CD4-positive, alpha-beta T cell (primary cell): ENCODE results near the gene RCOR3. TPM values are rescaled to one million over a fixed set of nuclear protein-coding genes. Genes with fewer than 3 reads are reported as not detected.

Experiments
- ATAC-seq: fragments of 200-7000 bp; cut with Tn5 transposase; one replicate; pipeline ENCODE4 v1.10.0; 2022; ENCODE audit warnings: mild to moderate bottlenecking; ENCODE audit not compliant: poor library complexity
- CTCF ChIA-PET: fragments of 350-600 bp; sonication (Branson Sonifier 250); formaldehyde crosslinking; loops from one replicate; lab custom pipeline; 2021; ENCODE audit warnings: antibody characterized with exemption, inconsistent platforms; lab: Charles Lee
- POLR2A ChIA-PET: fragments of 350-600 bp; sonication (Branson Sonifier 250); formaldehyde crosslinking; loops from one replicate; lab custom pipeline; 2021; ENCODE audit warnings: antibody characterized with exemption, inconsistent platforms; lab: Charles Lee
- DNase-seq, 14 experiments: peaks; one replicate each; pipeline ENCODE4 v3.0.0-alpha.2; 2013 to 2020; ENCODE audit warnings: mixed read lengths in 2 of 14
- H3K27ac ChIP-seq, 2 donors: one replicate each; pipeline versions ENCODE4 v1.5.1 to v1.7.0; 2013; ENCODE audit warnings: low read length in 2 of 2, low read depth in 1 of 2, mild to moderate bottlenecking in 1 of 2
- H3K27me3 ChIP-seq, 2 experiments: 1 replicate in 1 of 2; 2 replicates in 1 of 2; pipeline versions ENCODE4 v1.6.1 to v1.7.0; 2013; ENCODE audit warnings: low read length in 2 of 2, control low read depth in 1 of 2, mild to moderate bottlenecking in 1 of 2, moderate library complexity in 1 of 2; ENCODE audit not compliant: insufficient read depth in 2 of 2, control insufficient read depth in 1 of 2
- H3K36me3 ChIP-seq: one replicate; pipeline ENCODE4 v1.6.1; 2013; ENCODE audit warnings: low read length, control low read depth; ENCODE audit not compliant: insufficient read depth
- H3K4me1 ChIP-seq: one replicate; pipeline ENCODE4 v1.6.1; 2013; ENCODE audit warnings: low read length, control low read depth; ENCODE audit not compliant: insufficient read depth
- H3K4me3 ChIP-seq: one replicate; pipeline ENCODE4 v1.5.1; 2013; ENCODE audit warnings: mild to moderate bottlenecking, low read length, moderate library complexity
- H3K9me3 ChIP-seq, 2 experiments: 1 replicate in 1 of 2; 2 replicates in 1 of 2; pipeline versions ENCODE4 v1.6.1 to v1.7.0; 2013; ENCODE audit warnings: low read length in 2 of 2, mild to moderate bottlenecking in 2 of 2, control low read depth in 1 of 2, moderate library complexity in 1 of 2; ENCODE audit not compliant: control insufficient read depth in 1 of 2, insufficient read depth in 1 of 2
- H3K27ac Mint-ChIP-seq: one replicate; pipeline ENCODE4 v1.8.0; 2020; ENCODE audit warnings: mixed read lengths
- H3K27me3 Mint-ChIP-seq: one replicate; pipeline ENCODE4 v1.8.0; 2021; ENCODE audit warnings: mixed read lengths
- H3K36me3 Mint-ChIP-seq: one replicate; pipeline ENCODE4 v1.8.0; 2021; ENCODE audit warnings: low read depth, mixed read lengths
- H3K4me1 Mint-ChIP-seq: one replicate; pipeline ENCODE4 v1.8.0; 2021; ENCODE audit warnings: low read depth, mixed read lengths
- H3K4me3 Mint-ChIP-seq: one replicate; pipeline ENCODE4 v1.8.0; 2020; ENCODE audit warnings: mild to moderate bottlenecking, mixed read lengths
- H3K9me3 Mint-ChIP-seq: one replicate; pipeline ENCODE4 v1.8.0; 2020; ENCODE audit warnings: mixed read lengths
- intact Hi-C, 2 experiments: fragments of 100-400 bp; cut with DNase I in 1 of 2; cut with micrococcal nuclease in 1 of 2; formaldehyde crosslinking; loops; one replicate each; pipeline versions ENCODE4 v1.15.1 to v1.9.0; 2023 to 2025; cut with DNase I, micrococcal nuclease
- total RNA-seq, 174 experiments: library from RNA in 2 of 174; stranded (reverse) in 2 of 174; gene quantifications; one replicate each; pipeline ENCODE4 v1.2.3 and lab custom pipeline; 2021 to 2026
- TF ChIP-seq, protein P1 (sequence below): fragments of 200-600 bp; IDR thresholded peaks from one replicate; pipeline ENCODE4 v1.8.0; 2022; ENCODE audit warnings: antibody characterized with exemption, mild to moderate bottlenecking

Gene RCOR3
- total RNA-seq, 2 experiments from 2014 or later = 55.7 to 60.5 TPM

DNA sequence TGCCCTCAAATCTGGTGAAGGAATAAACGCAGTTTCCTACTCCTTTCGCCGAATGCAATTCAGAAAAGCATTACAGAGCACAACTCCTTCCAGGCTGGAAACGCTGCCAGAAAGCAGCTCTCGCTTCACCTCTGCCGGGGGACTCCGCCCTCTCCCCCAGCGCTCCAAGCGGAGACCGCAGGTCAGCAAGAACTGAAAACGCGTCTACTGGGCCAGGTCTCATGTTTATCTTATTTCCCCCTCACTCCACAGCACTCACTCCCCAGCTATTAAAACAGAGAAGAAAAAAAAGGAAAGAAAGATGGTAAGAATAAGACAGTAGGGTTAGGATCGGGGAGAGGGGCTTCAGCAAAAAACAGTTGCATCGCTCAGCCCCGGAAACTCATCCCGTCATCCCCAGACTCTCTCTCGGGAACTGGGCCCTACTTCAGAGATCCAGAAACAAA is 833 bp upstream of the RCOR3 start:
- intact Hi-C loops = loop anchor here (2.0 to 10.0 kb wide), 5 partner anchors 124 to 814 kb away; partner anchors contain the start of genes KCNH1 (in 2 of the 2) and SLC30A1 (in 1 of the 2)
- H3K4me3 Mint-ChIP-seq = peak overlapping the region; percentile 94
- CTCF ChIA-PET = interaction anchor here (0.9 to 2.5 kb wide), 5 partner anchors 18 to 253 kb away, joined by 3 to 13 read pairs (median 5); partner anchors contain the start of gene KCNH1
- POLR2A ChIA-PET = interaction anchor here (0.6 to 2.5 kb wide), 18 partner anchors 10 to 1473 kb away, joined by 3 to 25 read pairs (median 4); partner anchors contain the start of genes HHAT, KCNH1, SLC30A1 and TRAF5
- H3K36me3 Mint-ChIP-seq = peaks cover 25% of the 10 kb centered on the region
- peak overlapping the region; percentile 42 to 87 for H3K27ac ChIP-seq
- DNase-seq = peak; percentile 38 to 81 (median 54)
- peak; percentile 19 for ATAC-seq
- H3K9me3 Mint-ChIP-seq = no peaks in the 10 kb centered on the region
- H3K27ac Mint-ChIP-seq = peak overlapping the region; percentile 94
- H3K27me3 Mint-ChIP-seq = no peaks in the 10 kb centered on the region
- peak overlapping the region; percentile 89 for H3K4me3 ChIP-seq
- peaks cover 24% of the 10 kb centered on the region for H3K4me1 Mint-ChIP-seq
- peaks cover 16% of the 10 kb centered on the region for H3K4me1 ChIP-seq
- TF ChIP-seq, protein P1, sequence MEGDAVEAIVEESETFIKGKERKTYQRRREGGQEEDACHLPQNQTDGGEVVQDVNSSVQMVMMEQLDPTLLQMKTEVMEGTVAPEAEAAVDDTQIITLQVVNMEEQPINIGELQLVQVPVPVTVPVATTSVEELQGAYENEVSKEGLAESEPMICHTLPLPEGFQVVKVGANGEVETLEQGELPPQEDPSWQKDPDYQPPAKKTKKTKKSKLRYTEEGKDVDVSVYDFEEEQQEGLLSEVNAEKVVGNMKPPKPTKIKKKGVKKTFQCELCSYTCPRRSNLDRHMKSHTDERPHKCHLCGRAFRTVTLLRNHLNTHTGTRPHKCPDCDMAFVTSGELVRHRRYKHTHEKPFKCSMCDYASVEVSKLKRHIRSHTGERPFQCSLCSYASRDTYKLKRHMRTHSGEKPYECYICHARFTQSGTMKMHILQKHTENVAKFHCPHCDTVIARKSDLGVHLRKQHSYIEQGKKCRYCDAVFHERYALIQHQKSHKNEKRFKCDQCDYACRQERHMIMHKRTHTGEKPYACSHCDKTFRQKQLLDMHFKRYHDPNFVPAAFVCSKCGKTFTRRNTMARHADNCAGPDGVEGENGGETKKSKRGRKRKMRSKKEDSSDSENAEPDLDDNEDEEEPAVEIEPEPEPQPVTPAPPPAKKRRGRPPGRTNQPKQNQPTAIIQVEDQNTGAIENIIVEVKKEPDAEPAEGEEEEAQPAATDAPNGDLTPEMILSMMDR = no peak
- H3K27me3 ChIP-seq = no peaks in the 10 kb centered on the region
- H3K36me3 ChIP-seq = peaks cover 5% of the 10 kb centered on the region
- no peaks in the 10 kb centered on the region for H3K9me3 ChIP-seq

DNA sequence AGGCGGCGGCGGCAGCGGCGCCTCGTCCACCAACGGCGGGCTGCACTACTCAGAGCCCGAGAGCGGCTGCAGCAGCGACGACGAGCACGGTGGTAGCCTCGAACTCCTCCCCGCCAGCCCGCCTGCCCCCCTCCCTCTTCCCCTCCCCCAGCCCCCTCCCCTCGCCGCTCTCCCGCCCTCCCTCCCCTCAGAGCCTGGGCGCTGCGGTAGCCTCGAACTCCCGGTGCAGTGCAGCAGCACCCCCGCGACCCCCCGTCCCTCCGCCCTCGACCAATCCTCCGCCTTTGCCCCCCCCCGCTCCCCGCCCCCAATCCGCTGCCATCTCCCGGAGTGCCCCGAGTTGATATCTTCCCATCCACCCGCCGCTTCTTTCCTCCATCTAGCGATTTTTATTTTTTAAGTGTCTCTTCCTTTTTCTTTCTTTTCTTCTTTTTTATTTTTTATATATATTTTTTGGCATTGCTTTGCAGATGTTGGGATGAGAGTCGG is 516 bp downstream of the RCOR3 start:
- Mint-ChIP-seq H3K27ac (peak overlapping the region; percentile 94), H3K4me3 (peak overlapping the region; percentile 94), H3K27me3 (no peaks in the 10 kb centered on the region), H3K4me1 (peaks cover 33% of the 10 kb centered on the region), H3K9me3 (no peaks in the 10 kb centered on the region), H3K36me3 (peaks cover 34% of the 10 kb centered on the region)
- Histone ChIP-seq H3K4me1 (peaks cover 16% of the 10 kb centered on the region), H3K4me3 (peak overlapping the region; percentile 89), H3K27me3 (no peaks in the 10 kb centered on the region), H3K9me3 (no peaks in the 10 kb centered on the region), H3K36me3 (peaks cover 9% of the 10 kb centered on the region), H3K27ac (peak overlapping the region; percentile 77 to 87)
- intact Hi-C loops = loop anchor here (1.0 to 10.0 kb wide), 7 partner anchors 30 to 815 kb away; partner anchors contain the start of genes KCNH1 (in 2 of the 2), SLC30A1 (in 1 of the 2) and TRAF5 (in 1 of the 2)
- TF ChIP-seq, protein P1 = no peak
- ATAC-seq = peak; percentile 32
- DNase-seq = peak in 10 of 14 experiments; percentile 33 to 70 (median 52)
- ChIA-PET POLR2A (interaction anchor here (0.7 to 1.0 kb wide), 3 partner anchors 15 to 250 kb away, joined by 3 to 4 read pairs (median 3); no protein-coding TSS in a partner anchor), CTCF (no interaction called here)

DNA sequence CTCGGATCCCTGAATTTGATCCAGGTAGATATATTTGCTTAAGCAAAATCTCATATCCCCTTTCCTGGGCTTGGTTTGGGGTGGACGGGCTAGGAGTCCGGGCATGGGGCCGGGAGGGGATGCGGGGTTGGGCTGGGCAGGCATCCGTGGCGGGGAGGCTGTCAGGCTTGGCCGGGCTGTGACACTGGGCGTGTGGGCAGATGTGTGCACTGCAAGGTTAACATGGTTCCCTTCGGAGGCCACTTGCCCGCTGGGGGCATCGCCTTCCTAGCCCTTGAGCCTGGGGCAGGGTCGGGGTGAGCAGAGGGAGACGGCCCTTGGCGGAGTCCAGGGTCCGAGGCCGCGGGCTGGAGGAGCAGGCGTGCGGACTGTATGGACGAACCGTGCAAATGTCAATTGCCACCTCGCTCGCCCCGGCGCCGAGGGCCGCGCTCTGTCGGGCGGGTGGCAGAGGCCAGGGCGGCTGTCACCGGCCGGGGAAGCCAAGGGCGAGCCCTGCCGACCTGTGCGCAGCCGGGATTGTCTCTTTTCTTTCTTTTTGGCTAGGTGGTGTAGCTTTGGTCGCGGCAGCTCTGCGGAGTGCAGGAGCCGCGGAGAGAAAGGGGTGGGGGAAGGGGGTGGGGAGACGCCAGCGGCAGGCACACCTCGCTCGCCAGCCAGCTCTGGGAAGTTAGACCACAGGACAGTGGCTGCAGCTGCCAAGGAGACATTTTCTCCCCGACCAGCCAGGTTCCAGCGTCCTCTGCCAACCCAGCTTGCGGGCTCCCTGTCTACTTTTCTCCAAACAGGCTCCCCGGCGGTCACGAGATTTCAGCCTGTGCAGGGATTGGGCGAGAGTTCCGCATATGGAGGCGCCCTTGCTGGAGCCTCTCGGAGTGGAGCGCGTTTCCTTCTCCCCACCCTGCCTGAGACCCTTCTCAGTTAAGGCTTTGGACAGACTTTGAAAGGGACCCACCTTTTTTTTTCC is 1.3 kb downstream of the RCOR3 start:
- Histone ChIP-seq H3K36me3 (peaks cover 9% of the 10 kb centered on the region), H3K9me3 (no peaks in the 10 kb centered on the region), H3K4me1 (peaks cover 16% of the 10 kb centered on the region), H3K4me3 (peak overlapping the region; percentile 89), H3K27me3 (no peaks in the 10 kb centered on the region), H3K27ac (peak overlapping the region in 1 of 2 donors; percentile 72)
- TF ChIP-seq, protein P1 = no peak
- ChIA-PET POLR2A (interaction anchor here (0.7 to 1.9 kb wide), 4 partner anchors 16 to 249 kb away, joined by 3 to 5 read pairs (median 4); partner anchors contain the start of gene KCNH1), CTCF (no interaction called here)
- peak overlapping the region; percentile 94 for H3K27ac Mint-ChIP-seq
- no peaks in the 10 kb centered on the region for H3K27me3 Mint-ChIP-seq
- peak; percentile 27 for ATAC-seq
- DNase-seq = peak; percentile 18 to 78 (median 52)
- no peaks in the 10 kb centered on the region for H3K9me3 Mint-ChIP-seq
- H3K4me3 Mint-ChIP-seq = peak overlapping the region; percentile 88
- intact Hi-C loops = loop anchor here in 1 of 2 experiments (10.0 kb wide), 1 partner anchor 64 kb away; the partner anchor contains the start of gene TRAF5
- peaks cover 36% of the 10 kb centered on the region for H3K4me1 Mint-ChIP-seq
- peaks cover 37% of the 10 kb centered on the region for H3K36me3 Mint-ChIP-seq
